Muscle of leg (tissue), 11 donors: Measurements from ENCODE around the gene PANK1. TPM values are rescaled to one million over a fixed set of nuclear protein-coding genes. Genes with fewer than 3 reads are reported as not detected.

Experiments
- DNase-seq: peaks from one replicate; pipeline ENCODE4 v3.0.0; 2013
- H3K27ac ChIP-seq: one replicate; pipeline ENCODE4 v1.5.1; 2013; ENCODE audit warnings: mild to moderate bottlenecking, low read length, control low read depth
- H3K27me3 ChIP-seq: one replicate; pipeline ENCODE4 v1.6.1; 2013; ENCODE audit warnings: low read length; ENCODE audit not compliant: control insufficient read depth, insufficient read depth
- H3K36me3 ChIP-seq: one replicate; pipeline ENCODE4 v1.6.1; 2013; ENCODE audit warnings: low read length; ENCODE audit not compliant: control insufficient read depth, insufficient read depth
- H3K4me1 ChIP-seq: one replicate; pipeline ENCODE4 v1.6.1; 2013; ENCODE audit warnings: low read length; ENCODE audit not compliant: control insufficient read depth, insufficient read depth
- H3K4me3 ChIP-seq: one replicate; pipeline ENCODE4 v1.5.1; 2013; ENCODE audit warnings: low read length, control low read depth
- H3K9me3 ChIP-seq: replicated peaks from 2 replicates; pipeline ENCODE4 v1.6.1; 2013; ENCODE audit warnings: low read depth, low read length; ENCODE audit not compliant: control insufficient read depth
- WGBS: methylation state at CpG from one replicate; pipeline ENCODE4 v1.1.5; 2013; ENCODE audit warnings: missing lambda C conversion rate; ENCODE audit not compliant: insufficient coverage; 5-methylcytosine and 5-hydroxymethylcytosine counted together
- polyA plus RNA-seq, 8 donors: library from polyadenylated mRNA; unstranded; fragments of 120-200 nt; gene quantifications; one replicate each; pipeline versions ENCODE4 v1.2.1 to v1.2.3, GENCODE V29; 2013; ENCODE audit warnings: inconsistent platforms in 1 of 8, low replicate concordance in 1 of 8; ENCODE audit not compliant: insufficient read length in 8 of 8, insufficient read depth in 1 of 8
- total RNA-seq: library from RNA; stranded (reverse); fragments of 120-200 nt; gene quantifications from one replicate; pipeline ENCODE4 v1.2.4, GENCODE V29; 2013

PANK1 gene
- total and polyA plus RNA-seq, 9 donors = 13.0 to 17.1 (median 15.0) TPM

- Histone ChIP-seq H3K27me3 (no peaks in the 10 kb centered on the region), H3K36me3 (peaks cover 6% of the 10 kb centered on the region), H3K4me1 (no peaks in the 10 kb centered on the region), H3K9me3 (no peaks in the 10 kb centered on the region), H3K27ac (no peak overlapping the region), H3K4me3 (no peak overlapping the region)
- WGBS = no CpG with 5 or more reads among the region's 2 CpGs
- no peak for DNase-seq
These were observed 42.1 kb downstream of the PANK1 start for GRCh38 chr10:89602919-89603318.

GRCh38 chr10:89601728-89602361 lies 43.2 kb downstream of the PANK1 start:
- WGBS = no CpG with 5 or more reads among the region's 2 CpGs
- no peaks in the 10 kb centered on the region for H3K4me1 ChIP-seq
- H3K4me3 ChIP-seq = no peak overlapping the region
- no peak for DNase-seq
- H3K27me3 ChIP-seq = no peaks in the 10 kb centered on the region
- peaks cover 6% of the 10 kb centered on the region for H3K36me3 ChIP-seq
- H3K9me3 ChIP-seq = no peaks in the 10 kb centered on the region
- H3K27ac ChIP-seq = no peak overlapping the region

GRCh38 chr10:89600041-89600440 lies 45.0 kb downstream of the PANK1 start:
- Histone ChIP-seq H3K4me3 (no peak overlapping the region), H3K4me1 (no peaks in the 10 kb centered on the region), H3K9me3 (no peaks in the 10 kb centered on the region), H3K36me3 (peaks cover 6% of the 10 kb centered on the region), H3K27me3 (no peaks in the 10 kb centered on the region), H3K27ac (no peak overlapping the region)
- WGBS = 100% methylated on average over 2 of the region's 3 CpGs
- no peak for DNase-seq

- DNase-seq = no peak
- 93% methylated on average over 8 of the region's 10 CpGs for WGBS
- H3K4me3 ChIP-seq = no peak overlapping the region
- no peaks in the 10 kb centered on the region for H3K4me1 ChIP-seq
- H3K36me3 ChIP-seq = peaks cover 3% of the 10 kb centered on the region
- H3K27ac ChIP-seq = no peak overlapping the region
- H3K9me3 ChIP-seq = no peaks in the 10 kb centered on the region
- no peaks in the 10 kb centered on the region for H3K27me3 ChIP-seq
These were observed 52.0 kb downstream of the PANK1 start for GRCh38 chr10:89593043-89593442.

- Histone ChIP-seq H3K4me1 (no peaks in the 10 kb centered on the region), H3K27ac (no peak overlapping the region)
- 100% methylated on average over 1 of the region's 3 CpGs for WGBS
These were observed 52.5 kb downstream of the PANK1 start for GRCh38 chr10:89592539-89592938.

GRCh38 chr10:89591796-89592271 lies 53.2 kb downstream of the PANK1 start:
- Histone ChIP-seq H3K36me3 (peaks cover 3% of the 10 kb centered on the region), H3K9me3 (no peaks in the 10 kb centered on the region), H3K27me3 (no peaks in the 10 kb centered on the region), H3K27ac (no peak overlapping the region), H3K4me3 (no peak overlapping the region), H3K4me1 (no peaks in the 10 kb centered on the region)
- WGBS = no CpG with 5 or more reads among the region's 3 CpGs
- DNase-seq = no peak

More at GRCh38 chr10:89592539-89592938, 52.5 kb downstream of the PANK1 start:
- Histone ChIP-seq H3K36me3 (peaks cover 3% of the 10 kb centered on the region), H3K27me3 (no peaks in the 10 kb centered on the region), H3K4me3 (no peak overlapping the region), H3K9me3 (no peaks in the 10 kb centered on the region)
- DNase-seq = no peak

GRCh38 chr10:89591111-89591795 lies 53.8 kb downstream of the PANK1 start:
- Histone ChIP-seq H3K27ac (no peak overlapping the region), H3K4me1 (no peaks in the 10 kb centered on the region), H3K9me3 (no peaks in the 10 kb centered on the region), H3K4me3 (no peak overlapping the region), H3K27me3 (no peaks in the 10 kb centered on the region), H3K36me3 (peaks cover 3% of the 10 kb centered on the region)
- 95% methylated on average over 3 of the region's 5 CpGs for WGBS
- DNase-seq = no peak

GRCh38 chr10:89590326-89590725 lies 54.7 kb downstream of the PANK1 start:
- no peaks in the 10 kb centered on the region for H3K9me3 ChIP-seq
- no peak overlapping the region for H3K4me3 ChIP-seq
- peaks cover 3% of the 10 kb centered on the region for H3K36me3 ChIP-seq
- no peak for DNase-seq
- WGBS = no CpG with 5 or more reads among the region's 3 CpGs
- no peaks in the 10 kb centered on the region for H3K4me1 ChIP-seq
- H3K27ac ChIP-seq = no peak overlapping the region
- no peaks in the 10 kb centered on the region for H3K27me3 ChIP-seq

GRCh38 chr10:89589101-89589720 lies 55.8 kb downstream of the PANK1 start:
- Histone ChIP-seq H3K9me3 (no peaks in the 10 kb centered on the region), H3K36me3 (peaks cover 7% of the 10 kb centered on the region), H3K4me3 (no peak overlapping the region), H3K4me1 (no peaks in the 10 kb centered on the region), H3K27me3 (no peaks in the 10 kb centered on the region), H3K27ac (no peak overlapping the region)
- 40% methylated on average over 1 of the region's 5 CpGs for WGBS
- peak; percentile 31 for DNase-seq

- H3K4me1 ChIP-seq = no peaks in the 10 kb centered on the region
- peak; percentile 26 for DNase-seq
- no peaks in the 10 kb centered on the region for H3K9me3 ChIP-seq
- no CpG with 5 or more reads among the region's 3 CpGs for WGBS
- no peak overlapping the region for H3K4me3 ChIP-seq
- no peaks in the 10 kb centered on the region for H3K27me3 ChIP-seq
- no peak overlapping the region for H3K27ac ChIP-seq
- H3K36me3 ChIP-seq = peaks cover 7% of the 10 kb centered on the region
These were observed 56.4 kb downstream of the PANK1 start for GRCh38 chr10:89588671-89589070.
